ENCODE results near the gene NFIA.

DNA sequence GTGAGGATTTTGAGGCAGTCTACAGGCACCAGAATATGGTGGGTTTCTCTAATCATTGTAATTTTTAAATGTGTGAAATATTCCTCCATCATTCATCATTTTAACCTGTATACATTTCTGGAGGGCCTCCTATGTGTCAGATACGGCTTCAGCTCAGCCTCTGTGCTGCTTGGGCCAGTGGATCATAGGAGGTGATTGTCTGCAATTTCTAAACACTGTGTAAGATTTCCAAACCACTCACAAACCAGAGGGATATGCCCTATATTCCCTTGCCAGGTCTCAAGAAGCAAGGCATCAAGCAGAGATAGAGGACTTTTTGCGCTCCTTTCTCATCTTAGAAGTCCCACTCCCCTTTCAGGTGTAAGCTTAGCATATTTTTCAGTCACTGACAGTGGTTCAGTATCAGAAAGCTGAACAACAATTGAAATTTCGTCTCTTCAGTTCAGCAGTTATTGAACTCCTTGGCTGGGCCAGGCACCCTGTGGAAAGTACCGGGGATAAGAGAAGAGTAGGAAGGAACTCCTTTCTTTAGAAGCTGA is 190.9 kb downstream of the NFIA start:
- TF ChIP-seq POLR2A (IDR thresholded peaks at IDR 0.05; ENCODE audit: low read depth, low read length) (no peak), TAF1 (IDR thresholded peaks at IDR 0.05; ENCODE audit: low read depth, low read length) (no peak), POLR2AphosphoS5 (IDR thresholded peaks at IDR 0.05; ENCODE audit: low read depth, low read length) (no peak), PAX5 (IDR thresholded peaks at IDR 0.05; ENCODE audit: insufficient read depth, low read length, severe bottlenecking) (no peak)

All from GM12891 (cell line).